Urinary bladder (tissue), 2 donors: Measurements from ENCODE around the gene CRTC2. TPM values are rescaled to one million over a fixed set of nuclear protein-coding genes. Genes with fewer than 3 reads are reported as not detected.

Experiments used
- polyA plus RNA-seq: library from polyadenylated mRNA; stranded (reverse); fragments of 200-250 nt; gene quantifications from one replicate; pipeline ENCODE4 v1.2.3, GENCODE V29; 2013
- small RNA-seq: library from RNA; depleted of rRNA; stranded (forward); fragments of <200 nt; gene quantifications from one replicate; pipeline ENCODE3, GENCODE V24; 2014
- total RNA-seq: library from RNA; depleted of rRNA; stranded (reverse); fragments of >200 nt; gene quantifications from one replicate; pipeline ENCODE4 v1.2.3, GENCODE V29; 2014
- donor health status: healthy.

The CRTC2 gene
- total and polyA plus RNA-seq, 2 donors = 4.3 to 29.8 TPM

Small RNA genes lying within 50 kb of the gene (small RNA-seq; reads per million reads assigned to genes)
- gene MIR6737 = not detected

Other genes with a start within 250 kb of the CRTC2 start
- gene INTS3, start 230.6 kb downstream of the CRTC2 start, total RNA-seq = 44.0 TPM
- gene INTS3, start 230.6 kb downstream of the CRTC2 start, polyA plus RNA-seq = 35.9 TPM
- gene SLC27A3, start 183.2 kb downstream of the CRTC2 start, total RNA-seq = 20.7 TPM
- gene SLC27A3, start 183.2 kb downstream of the CRTC2 start, polyA plus RNA-seq = 41.0 TPM
- 11.5 TPM for gene GATAD2B, start 35.6 kb downstream of the CRTC2 start, total RNA-seq
- 8.5 TPM for gene GATAD2B, start 35.6 kb downstream of the CRTC2 start, polyA plus RNA-seq
- 18.3 TPM for gene DENND4B, start 11.9 kb downstream of the CRTC2 start, total RNA-seq
- gene DENND4B, start 11.9 kb downstream of the CRTC2 start, polyA plus RNA-seq = 25.1 TPM
- gene SLC39A1, start 4.9 kb upstream of the CRTC2 start, total RNA-seq = 42.6 TPM
- 121 TPM for gene SLC39A1, start 4.9 kb upstream of the CRTC2 start, polyA plus RNA-seq
- gene CREB3L4, start 9.3 kb upstream of the CRTC2 start, total RNA-seq = 8.7 TPM
- 12.2 TPM for gene CREB3L4, start 9.3 kb upstream of the CRTC2 start, polyA plus RNA-seq
- gene JTB, start 19.1 kb upstream of the CRTC2 start, total RNA-seq = 99.5 TPM
- 148 TPM for gene JTB, start 19.1 kb upstream of the CRTC2 start, polyA plus RNA-seq
- gene RAB13, start 27.7 kb upstream of the CRTC2 start, total RNA-seq = 37.0 TPM
- 192 TPM for gene RAB13, start 27.7 kb upstream of the CRTC2 start, polyA plus RNA-seq
- 3,498 TPM for gene RPS27, start 32.1 kb upstream of the CRTC2 start, total RNA-seq
- 10,997 TPM for gene RPS27, start 32.1 kb upstream of the CRTC2 start, polyA plus RNA-seq
- gene NUP210L, start 196.5 kb upstream of the CRTC2 start, total RNA-seq = 0.21 TPM
- 0.04 TPM for gene NUP210L, start 196.5 kb upstream of the CRTC2 start, polyA plus RNA-seq
- gene TPM3, start 233.5 kb upstream of the CRTC2 start, total RNA-seq = 180 TPM
- 145 TPM for gene TPM3, start 233.5 kb upstream of the CRTC2 start, polyA plus RNA-seq
- gene CFAP141, start 247.7 kb upstream of the CRTC2 start, total RNA-seq = not detected
- gene CFAP141, start 247.7 kb upstream of the CRTC2 start, polyA plus RNA-seq = not detected